Osteocyte (in vitro differentiated cells): ENCODE data around the gene TFAP2D. TPM values are rescaled to one million over a fixed set of nuclear protein-coding genes. Genes with fewer than 3 reads are reported as not detected.

Experiments used
- DNase-seq: peaks from one replicate; pipeline ENCODE4 v3.0.0; 2021; ENCODE audit warnings: mixed read lengths; ENCODE audit not compliant: unreplicated experiment; ENCODE audit errors: extremely low spot score
- H3K27ac Mint-ChIP-seq: one replicate; pipeline ENCODE4 v1.8.0; 2021; ENCODE audit warnings: mild to moderate bottlenecking, mixed read lengths; ENCODE audit not compliant: unreplicated experiment
- H3K27me3 Mint-ChIP-seq: one replicate; pipeline ENCODE4 v1.8.0; 2021; ENCODE audit warnings: mixed read lengths; ENCODE audit not compliant: unreplicated experiment
- H3K36me3 Mint-ChIP-seq: one replicate; pipeline ENCODE4 v1.8.0; 2021; ENCODE audit warnings: mixed read lengths; ENCODE audit not compliant: unreplicated experiment
- H3K4me1 Mint-ChIP-seq: one replicate; pipeline ENCODE4 v1.8.0; 2021; ENCODE audit warnings: mixed read lengths; ENCODE audit not compliant: unreplicated experiment
- H3K4me3 Mint-ChIP-seq: one replicate; pipeline ENCODE4 v1.8.0; 2021; ENCODE audit warnings: mild to moderate bottlenecking, moderate library complexity, mixed read lengths; ENCODE audit not compliant: unreplicated experiment
- H3K9me3 Mint-ChIP-seq: one replicate; pipeline ENCODE4 v1.8.0; 2021; ENCODE audit warnings: mixed read lengths; ENCODE audit not compliant: unreplicated experiment
- CTCF ChIP-seq: fragments of 200-600 bp; sonication (generic); IDR thresholded peaks from 2 replicates; pipeline ENCODE4 v1.5.0; 2021; ENCODE audit warnings: antibody characterized with exemption, mild to moderate bottlenecking, moderate library complexity
- total RNA-seq: library from RNA; stranded (reverse); gene quantifications from 2 replicates; pipeline ENCODE4 v1.2.1, GENCODE V29; 2021

Gene TFAP2D
- total RNA-seq, 1 donor from 2014 or later: not detected

DNA sequence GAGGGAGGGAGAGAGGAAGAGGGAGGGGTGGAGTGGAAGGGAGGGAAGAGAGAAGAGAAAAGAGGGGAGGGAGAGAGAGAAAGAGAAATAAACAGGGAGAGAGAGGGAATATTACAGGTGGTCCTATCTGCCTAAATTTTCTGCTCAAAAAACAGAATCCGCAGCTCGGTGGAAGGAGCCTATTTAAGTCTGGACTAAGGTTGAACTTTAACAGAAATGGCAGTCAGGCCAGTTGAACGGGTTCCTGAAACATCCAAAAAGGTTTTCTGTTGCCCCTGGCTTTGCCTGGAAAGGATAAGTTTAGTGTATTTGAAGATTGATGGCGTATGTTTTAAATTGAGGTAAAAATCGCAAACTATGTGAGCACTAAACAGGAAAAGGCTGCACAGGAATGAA, 107.5 kb downstream of the TFAP2D start:
- H3K9me3 Mint-ChIP-seq: no peaks in the 10 kb centered on the region
- peaks cover 12% of the 10 kb centered on the region for H3K36me3 Mint-ChIP-seq
- no peak for DNase-seq
- H3K27me3 Mint-ChIP-seq: no peaks in the 10 kb centered on the region
- no peak for TF ChIP-seq CTCF
- H3K4me3 Mint-ChIP-seq: peak overlapping the region; percentile 85
- peaks cover 42% of the 10 kb centered on the region for H3K4me1 Mint-ChIP-seq
- H3K27ac Mint-ChIP-seq: peak overlapping the region; percentile 99

GRCh38 chr6:50821441-50822077, 108.2 kb downstream of the TFAP2D start:
- H3K9me3 Mint-ChIP-seq: no peaks in the 10 kb centered on the region
- peak overlapping the region; percentile 85 for H3K4me3 Mint-ChIP-seq
- peaks cover 14% of the 10 kb centered on the region for H3K36me3 Mint-ChIP-seq
- TF ChIP-seq CTCF: no peak
- peak overlapping the region; percentile 99 for H3K27ac Mint-ChIP-seq
- no peak for DNase-seq
- peaks cover 48% of the 10 kb centered on the region for H3K4me1 Mint-ChIP-seq
- no peaks in the 10 kb centered on the region for H3K27me3 Mint-ChIP-seq

- TF ChIP-seq CTCF: no peak
- Mint-ChIP-seq H3K4me3 (peak overlapping the region; percentile 85), H3K36me3 (peaks cover 14% of the 10 kb centered on the region), H3K4me1 (peaks cover 49% of the 10 kb centered on the region), H3K9me3 (no peaks in the 10 kb centered on the region), H3K27ac (peak overlapping the region; percentile 99), H3K27me3 (no peaks in the 10 kb centered on the region)
- DNase-seq: no peak
These were observed 108.8 kb downstream of the TFAP2D start for GRCh38 chr6:50822078-50822476.

Other genes with a start within 250 kb of the TFAP2D start
- gene TFAP2B, start 105.3 kb downstream of the TFAP2D start, total RNA-seq: 26.4 and 27.5 TPM in 2 replicates